NCI-H2029 (cell line): ENCODE results near the gene PACC1.
A peak's percentile ranks its signal among the peaks of the same experiment; 100 is the strongest.

Experiments
- DNase-seq: peaks from one replicate; lab custom pipeline; 2025; lab: John Stamatoyannopoulos, UW

PACC1 gene

GRCh38 chr1:212414328-212415106, at the start of gene PACC1:
TSS of gene PACC1 (minus strand) at chr1:212414886. CDS start at chr1:212414757, 129 bp downstream.
- DNase-seq: peak; percentile 76

- DNase-seq: no peak
Measured at GRCh38 chr1:212463565-212464285, 49.0 kb upstream of the PACC1 start.

DNA sequence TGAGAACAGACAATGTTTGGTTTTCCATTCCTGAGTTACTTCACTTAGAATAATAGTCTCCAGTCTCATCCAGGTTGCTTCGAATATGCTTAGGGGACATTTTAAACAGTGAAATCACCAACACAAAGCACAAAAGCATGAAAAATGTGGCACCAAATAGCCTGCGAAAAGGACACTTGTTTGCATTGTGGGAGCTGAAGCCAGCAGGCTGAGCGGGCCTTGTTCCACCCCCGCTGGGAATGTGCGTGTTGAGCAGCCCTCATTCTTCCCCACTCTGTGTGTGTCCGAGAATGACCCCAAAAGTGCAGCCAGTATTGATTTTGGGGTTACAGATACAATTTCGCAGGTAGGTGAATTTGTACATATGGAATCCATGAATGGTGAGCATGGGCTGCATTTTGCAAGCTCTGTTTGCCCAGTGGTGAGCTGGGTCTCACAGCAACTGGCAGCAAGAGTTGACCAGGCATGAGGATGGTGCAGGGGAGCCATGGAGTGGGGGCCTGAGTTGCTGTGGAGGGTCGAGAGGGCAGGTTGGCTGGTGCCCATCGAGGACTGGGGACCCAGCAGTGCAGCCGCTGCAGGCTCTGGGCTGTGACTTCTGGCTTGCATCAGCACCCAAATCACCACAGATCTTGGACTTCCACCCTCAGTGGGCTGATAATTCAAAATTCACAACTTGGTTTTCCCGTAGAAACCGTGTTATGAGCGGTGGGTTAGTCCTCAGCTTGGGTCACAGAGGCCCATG, 47.4 kb upstream of the PACC1 start:
- no peak for DNase-seq

DNA sequence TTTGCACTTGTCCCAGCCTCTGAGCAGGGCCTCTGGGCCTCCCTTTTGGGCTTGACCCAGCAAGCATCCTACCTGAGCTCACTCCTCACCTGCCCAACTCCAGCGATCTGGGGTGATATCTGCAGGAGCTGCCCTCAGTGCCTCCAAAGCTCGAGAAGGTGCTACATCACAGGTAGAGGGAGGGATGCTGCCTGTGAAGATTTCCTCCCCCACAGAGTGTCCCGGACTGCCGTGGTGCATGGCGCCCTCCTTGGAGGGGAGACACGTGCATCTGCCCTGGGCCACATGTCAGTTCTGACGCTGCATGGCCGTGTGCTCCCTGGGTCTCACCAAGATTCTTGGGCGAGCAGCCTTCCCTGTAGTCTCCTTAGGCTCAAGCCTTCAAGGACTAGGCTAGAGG, 45.7 kb upstream of the PACC1 start:
- no peak for DNase-seq

- no peak for DNase-seq
Measured at GRCh38 chr1:212459656-212460055, 45.0 kb upstream of the PACC1 start.

- no peak for DNase-seq
Measured at GRCh38 chr1:212458817-212459216, 44.1 kb upstream of the PACC1 start.

GRCh38 chr1:212457740-212458338, 43.2 kb upstream of the PACC1 start:
- DNase-seq: peak; percentile 42

DNA sequence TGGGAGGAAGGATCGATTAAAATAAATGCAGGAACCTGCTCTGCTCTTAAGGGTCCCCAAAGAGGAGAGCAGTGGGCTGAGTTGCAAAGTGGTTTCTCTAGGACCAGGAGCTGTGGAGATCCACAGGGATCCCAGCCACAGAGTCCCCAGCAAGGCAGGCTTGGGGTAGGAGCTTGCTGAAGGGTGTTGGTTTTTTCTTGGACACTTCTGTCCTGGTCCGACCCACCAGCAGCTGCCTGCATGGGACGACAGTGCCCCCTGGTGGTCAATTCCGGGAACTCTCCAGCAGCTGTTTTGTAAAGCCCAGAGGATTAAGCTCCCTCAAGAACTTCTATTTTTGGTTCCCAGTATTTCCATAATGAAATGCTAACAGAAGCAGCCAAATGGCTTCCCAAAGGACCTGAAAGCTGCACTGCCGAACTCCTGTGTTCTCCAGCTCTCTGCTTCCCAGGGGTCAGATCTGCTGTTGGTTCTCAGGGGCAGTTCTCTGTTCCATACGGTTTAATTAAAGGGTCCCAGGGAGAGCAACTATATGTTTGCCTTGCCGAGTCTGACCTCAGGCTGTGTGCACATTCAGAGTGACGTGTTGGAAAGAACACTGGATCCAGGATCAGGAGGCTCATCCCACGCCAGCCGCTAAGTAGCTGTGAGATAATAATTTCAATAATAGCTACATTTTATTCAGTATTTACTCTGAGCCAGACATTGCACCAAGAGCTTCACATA, 41.3 kb upstream of the PACC1 start:
- DNase-seq: peak; percentile 33

GRCh38 chr1:212455401-212455800, 40.7 kb upstream of the PACC1 start:
- DNase-seq: no peak

DNA sequence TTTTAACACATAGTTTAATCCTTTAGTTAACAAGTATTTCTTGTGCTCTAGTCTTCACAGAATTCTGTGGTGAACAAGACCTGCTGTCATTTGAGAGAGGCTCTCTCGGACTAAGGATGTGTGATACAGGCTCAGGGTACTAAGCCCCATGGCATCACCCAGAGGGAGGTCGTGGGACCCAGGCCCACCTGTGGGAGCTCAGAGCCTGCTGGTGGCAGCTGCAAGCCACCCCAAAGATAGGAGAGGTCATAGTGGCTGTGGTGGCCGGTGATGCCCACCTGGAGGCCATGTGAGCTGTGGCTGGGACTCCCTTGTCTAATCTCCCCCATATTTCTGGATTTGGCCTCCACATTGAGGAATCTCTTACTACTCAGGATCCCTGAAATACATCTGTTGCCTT, 40.1 kb upstream of the PACC1 start:
- DNase-seq: no peak

DNA sequence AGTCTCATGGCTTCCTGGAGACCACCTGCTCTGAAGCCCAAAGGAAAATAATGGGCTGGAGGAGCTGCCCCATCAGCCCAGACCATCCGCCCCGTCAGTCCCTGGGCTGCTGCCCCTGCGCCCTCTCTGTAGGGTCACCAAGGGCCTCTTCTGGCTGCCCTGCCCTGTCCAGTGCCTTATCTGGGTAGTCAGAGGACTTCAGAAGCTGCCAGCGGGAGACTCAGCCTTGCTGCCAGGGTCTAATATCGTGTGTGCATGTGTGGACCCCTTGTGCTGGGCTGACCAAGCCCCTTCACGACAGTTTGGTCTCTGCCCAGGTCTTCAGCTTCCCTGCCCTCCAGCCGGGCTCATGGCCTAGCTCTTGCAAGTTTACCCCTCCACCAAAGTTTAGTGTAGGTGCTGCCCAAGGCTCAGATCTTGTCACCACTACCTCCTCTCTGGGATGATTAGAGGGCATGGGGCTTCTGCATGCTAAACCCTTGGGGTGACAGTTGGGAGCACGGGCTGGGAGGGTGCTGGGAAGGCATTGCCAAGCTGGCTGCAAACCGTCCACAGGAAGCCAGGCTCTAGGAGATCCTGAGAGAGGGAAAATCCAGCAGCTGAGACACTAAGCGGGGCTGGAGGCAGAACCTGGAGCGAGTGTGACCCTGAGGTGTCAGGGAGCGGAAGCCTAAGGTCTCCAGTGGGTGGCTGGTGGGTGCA, 38.6 kb upstream of the PACC1 start:
- no peak for DNase-seq

DNA sequence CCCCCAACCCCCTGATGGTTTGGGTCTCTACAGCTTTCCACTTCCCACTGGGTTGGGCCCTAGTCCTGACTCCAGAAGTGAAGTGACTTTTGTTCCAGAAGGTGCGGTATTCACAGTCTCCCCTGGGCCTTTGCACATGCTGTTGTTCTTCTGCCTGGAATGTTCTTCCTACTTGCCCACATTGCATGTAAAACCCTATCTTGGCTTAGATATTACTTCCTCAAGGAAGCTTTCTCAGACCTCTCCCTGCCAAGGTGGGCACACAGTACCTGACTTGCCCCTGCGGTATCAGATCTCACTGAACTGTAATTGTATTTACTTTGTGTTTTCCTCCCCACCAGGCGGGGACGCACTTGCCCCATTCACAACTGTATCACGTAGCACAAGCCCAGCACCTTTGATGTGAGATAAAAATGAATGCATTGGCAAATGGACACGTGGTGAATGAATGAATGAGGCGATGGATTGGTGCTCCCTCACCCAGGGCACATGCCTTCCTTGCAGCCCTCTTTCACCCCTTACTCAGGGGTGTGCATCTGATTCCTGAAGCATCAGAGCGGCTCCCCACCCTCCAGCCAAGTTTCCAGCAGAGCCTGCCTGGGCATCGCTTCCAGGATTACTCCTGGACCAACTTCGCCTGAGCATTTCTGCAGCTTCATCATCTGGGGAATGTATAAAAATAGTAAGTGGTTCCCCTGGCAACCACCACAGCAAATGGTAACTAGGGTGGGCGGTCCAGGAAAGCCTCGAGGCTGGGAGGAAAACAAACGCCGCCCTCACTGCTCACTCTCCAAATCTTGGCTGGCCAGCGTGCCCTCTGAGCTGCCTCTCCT, 37.9 kb upstream of the PACC1 start:
- DNase-seq: no peak

DNA sequence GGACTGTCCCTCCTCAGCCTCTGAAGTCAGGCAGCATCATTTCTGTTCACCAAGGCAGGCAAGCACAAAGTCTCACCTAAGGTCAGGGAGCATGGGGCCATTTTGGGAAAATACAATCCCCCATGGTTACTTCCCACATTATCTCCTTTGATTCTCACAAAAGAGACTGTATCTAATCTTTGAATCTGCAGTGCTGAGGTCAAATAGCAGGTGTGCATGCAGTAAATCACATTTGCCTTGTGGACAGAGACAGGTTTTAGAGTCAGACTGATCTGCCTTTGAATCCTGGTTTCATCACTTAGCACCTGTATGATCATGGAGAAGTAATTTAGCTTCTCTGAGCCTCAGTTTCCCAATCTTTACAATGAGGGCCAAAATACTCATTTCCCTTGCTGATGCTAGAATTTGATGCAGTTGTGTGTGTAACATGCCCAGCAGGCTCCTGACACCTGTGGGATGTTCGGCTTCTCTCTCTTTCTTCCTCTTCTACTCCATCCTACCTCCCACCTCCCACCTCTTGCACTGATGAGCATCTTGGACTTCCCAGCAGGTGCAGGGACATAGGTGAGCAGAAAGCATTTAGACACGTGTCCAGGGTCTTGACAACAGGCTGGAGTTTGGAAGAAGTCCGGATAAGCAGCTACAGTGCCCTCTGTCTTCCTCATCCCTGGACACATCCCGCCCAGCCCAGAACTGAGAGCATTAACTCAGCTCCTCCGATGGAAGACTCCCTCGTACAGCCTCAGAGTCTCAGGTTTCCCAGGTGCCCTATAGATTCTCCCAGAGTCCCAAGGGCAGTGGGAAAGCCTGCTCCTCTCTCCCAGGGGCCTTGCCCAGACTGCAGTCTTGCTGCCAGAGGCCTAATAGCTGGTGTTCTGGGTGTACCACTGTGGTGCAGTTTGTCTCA, 37.0 kb upstream of the PACC1 start:
- DNase-seq: no peak

DNA sequence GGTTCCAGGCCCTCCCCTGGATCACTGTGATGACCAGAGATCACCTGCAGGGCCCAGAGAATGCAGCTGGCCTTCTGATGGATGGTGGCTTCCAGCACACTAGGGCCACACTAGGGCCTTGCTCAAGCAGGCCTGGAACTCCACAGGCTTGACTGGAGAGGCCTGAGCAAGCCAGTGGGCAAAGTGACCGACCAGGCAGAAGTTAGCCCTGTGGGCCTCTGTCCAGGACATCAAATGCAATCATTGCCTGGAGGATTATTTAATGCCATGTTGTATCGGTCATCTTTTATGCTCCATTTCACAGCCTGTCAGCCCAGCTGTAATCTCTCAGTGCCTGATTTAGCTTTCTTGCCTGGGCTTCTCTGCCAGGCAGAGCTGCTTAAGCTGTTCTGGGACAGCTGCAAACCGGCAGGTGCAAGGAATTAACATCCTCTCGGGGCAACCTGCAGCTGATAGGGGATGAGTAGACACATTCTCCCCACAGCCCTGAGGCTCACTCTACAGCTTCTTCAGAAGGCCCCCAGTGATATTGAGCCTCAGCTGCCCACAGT, 35.7 kb upstream of the PACC1 start:
- no peak for DNase-seq

- DNase-seq: no peak
Measured at GRCh38 chr1:212447478-212447877, 32.8 kb upstream of the PACC1 start.

DNA sequence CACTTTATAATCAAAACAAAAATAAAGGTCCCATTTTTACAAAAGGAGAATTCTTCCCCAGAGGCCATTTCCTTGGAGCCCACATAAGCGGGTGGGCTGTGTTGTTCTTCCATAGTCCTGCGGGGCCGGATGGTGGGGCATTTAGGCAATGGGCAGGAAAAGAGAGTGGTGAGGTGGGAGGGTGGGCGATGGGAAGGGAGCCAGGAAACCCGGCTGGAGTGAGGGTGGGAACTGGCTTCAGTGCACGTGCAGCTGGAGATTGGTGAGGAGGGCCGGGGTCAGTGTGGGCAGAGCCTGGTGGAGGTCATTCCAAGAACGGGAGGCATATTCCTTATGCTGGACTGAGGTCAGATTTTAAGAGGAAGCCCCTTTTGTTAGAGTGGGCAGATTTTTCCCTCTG, 31.6 kb upstream of the PACC1 start:
- no peak for DNase-seq

DNA sequence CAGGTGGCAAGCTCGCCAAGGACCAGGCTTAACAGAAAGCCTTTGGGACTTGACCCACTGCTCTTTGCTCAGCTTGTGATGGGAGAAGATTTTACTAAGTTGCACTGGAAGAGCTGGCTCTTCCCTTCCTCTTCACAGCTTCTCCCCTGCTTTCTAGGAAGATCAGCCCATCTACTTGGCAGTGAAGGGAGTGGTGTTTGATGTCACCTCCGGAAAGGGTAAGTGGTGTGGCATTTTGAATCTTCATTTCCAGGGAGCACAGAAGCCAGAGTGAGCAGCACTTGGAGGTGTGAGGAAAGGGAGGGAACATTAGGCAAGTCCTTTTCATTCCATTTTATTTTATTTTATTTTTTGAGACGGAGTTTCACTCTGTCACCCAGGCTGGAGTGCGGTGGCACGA, 27.7 kb upstream of the PACC1 start:
- no peak for DNase-seq

- no peak for DNase-seq
Measured at GRCh38 chr1:212440419-212440818, 25.7 kb upstream of the PACC1 start.

GRCh38 chr1:212438831-212439237, 24.1 kb upstream of the PACC1 start:
- DNase-seq: no peak
